NCI-H226 (cell line): ENCODE measurements around the gene NBDY.
"Not testable (repeated sequence)": the region's sequence is repeated elsewhere in the genome, so short reads cannot be mapped to it uniquely, and the experiment has no call there.

Experiments used
- DNase-seq: peaks from one replicate; pipeline ENCODE4 v3.0.0-alpha.2; 2015

Gene NBDY

GRCh38 chrX:56729152-56729850 is at the start of gene NBDY:
NBDY (plus strand) TSS chrX:56729243; CDS start chrX:56729354, 111 bp downstream.
- peak; percentile 19 for DNase-seq

- DNase-seq = not testable (repeated sequence)
Measured at GRCh38 chrX:56704530-56704929, 24.5 kb upstream of the NBDY start.

- no peak for DNase-seq
Measured at GRCh38 chrX:56726605-56727004, 2.4 kb upstream of the NBDY start.

GRCh38 chrX:56727531-56727930 is 1.5 kb upstream of the NBDY start:
- DNase-seq = no peak

GRCh38 chrX:56728321-56728720 is 722 bp upstream of the NBDY start:
- no peak for DNase-seq

GRCh38 chrX:56728752-56729151 is 291 bp upstream of the NBDY start:
- DNase-seq = peak; percentile 9

- DNase-seq = peak; percentile 20
Measured at GRCh38 chrX:56733459-56734046, 4.5 kb downstream of the NBDY start.

- DNase-seq = no peak
Measured at GRCh38 chrX:56736219-56736618, 7.2 kb downstream of the NBDY start.

- no peak for DNase-seq
Measured at GRCh38 chrX:56738670-56739069, 9.6 kb downstream of the NBDY start.

GRCh38 chrX:56744996-56745395 is 16.0 kb downstream of the NBDY start:
- peak; percentile 62 for DNase-seq

- DNase-seq = no peak
Measured at GRCh38 chrX:56746996-56747395, 18.0 kb downstream of the NBDY start.

- no peak for DNase-seq
Measured at GRCh38 chrX:56751071-56751470, 22.0 kb downstream of the NBDY start.

- DNase-seq = no peak
Measured at GRCh38 chrX:56757327-56757726, 28.3 kb downstream of the NBDY start.

- no peak for DNase-seq
Measured at GRCh38 chrX:56758456-56758855, 29.4 kb downstream of the NBDY start.

- DNase-seq = no peak
Measured at GRCh38 chrX:56759736-56760409, 30.8 kb downstream of the NBDY start.

GRCh38 chrX:56760410-56761124 is 31.5 kb downstream of the NBDY start:
- DNase-seq = not testable (repeated sequence)

- no peak for DNase-seq
Measured at GRCh38 chrX:56761167-56761566, 32.1 kb downstream of the NBDY start.

- no peak for DNase-seq
Measured at GRCh38 chrX:56762220-56762619, 33.2 kb downstream of the NBDY start.

- no peak for DNase-seq
Measured at GRCh38 chrX:56762707-56763555, 33.9 kb downstream of the NBDY start.

- no peak for DNase-seq
Measured at GRCh38 chrX:56763556-56764152, 34.6 kb downstream of the NBDY start.

GRCh38 chrX:56764153-56764974 is 35.3 kb downstream of the NBDY start:
- no peak for DNase-seq
